GM18520 (cell line): ENCODE data around the gene CA6.
"Not testable (repeated sequence)": the region's sequence is repeated elsewhere in the genome, so short reads cannot be mapped to it uniquely, and the experiment has no call there.

ENCODE experiments used
- ATAC-seq: cut with Tn5 transposase; IDR thresholded peaks from one replicate; pipeline ENCODE4 v1.9.1; 2021; ENCODE audit not compliant: unreplicated experiment

Gene CA6

DNA sequence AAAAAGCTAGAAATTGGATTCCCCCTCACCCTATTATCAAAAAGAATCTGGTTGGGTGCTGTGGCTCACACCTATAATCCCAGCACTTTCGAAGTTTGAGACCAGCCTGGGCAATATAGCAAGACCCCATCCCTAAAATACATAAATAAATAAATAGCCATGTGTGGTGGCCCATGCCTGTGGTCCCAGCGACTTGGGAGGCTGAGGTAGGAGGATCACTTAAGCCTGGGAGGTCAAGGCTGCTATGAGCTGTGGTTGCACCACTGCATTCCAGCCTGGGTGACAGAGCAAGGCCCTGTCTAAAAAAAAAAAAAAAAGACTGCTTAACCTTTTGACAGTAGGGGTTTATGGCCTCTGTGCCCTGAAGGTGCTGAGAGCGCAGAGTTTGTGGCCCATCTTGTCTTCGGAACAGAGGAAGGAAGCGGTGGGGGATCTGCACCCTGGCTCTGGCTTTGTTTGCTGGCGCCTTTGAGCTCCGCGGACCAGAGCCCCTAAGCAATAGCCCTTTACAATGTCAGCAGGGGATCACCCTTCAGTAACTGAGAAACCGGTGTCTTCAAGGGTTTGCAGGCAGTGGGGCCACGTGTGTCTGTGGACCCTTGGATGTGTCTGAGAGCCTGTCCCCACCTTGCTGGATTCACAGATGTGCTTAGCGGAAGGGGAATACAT, 58.5 kb downstream of the CA6 start:
- no peak for ATAC-seq

DNA sequence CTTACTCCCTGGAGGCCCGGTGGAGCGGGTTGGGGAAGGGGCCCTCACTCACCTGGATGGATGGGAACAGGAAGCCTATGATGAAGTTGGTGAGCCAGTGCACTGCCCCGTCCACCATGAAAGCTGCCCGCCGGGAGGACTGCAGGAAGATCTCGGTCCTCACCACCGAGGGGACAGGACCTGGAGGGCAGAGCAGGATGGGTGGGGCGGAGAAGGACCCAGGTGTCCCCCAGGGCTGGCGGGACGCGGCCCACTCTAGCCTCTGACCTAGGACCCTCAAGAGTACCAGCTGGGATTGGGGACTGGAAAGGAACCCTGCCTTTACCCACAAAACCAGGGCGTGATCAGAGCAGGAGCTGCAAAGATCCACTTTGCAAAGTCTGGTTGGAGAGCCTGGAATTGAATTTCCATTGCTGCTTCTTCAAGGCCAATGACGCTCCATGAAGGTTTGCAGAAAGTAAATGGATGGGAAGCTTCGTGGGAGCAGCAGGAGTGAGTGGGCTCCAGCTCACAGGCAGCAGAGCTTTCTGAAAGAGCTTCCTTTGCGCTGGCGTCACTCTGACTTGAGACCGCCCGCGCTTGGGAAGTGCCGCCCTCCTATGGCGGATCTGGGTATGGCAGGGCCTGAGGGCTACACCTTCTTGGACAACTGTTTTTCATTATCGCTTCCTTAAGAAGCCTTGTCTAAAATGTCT, 59.2 kb downstream of the CA6 start:
- ATAC-seq = peak; percentile 40

DNA sequence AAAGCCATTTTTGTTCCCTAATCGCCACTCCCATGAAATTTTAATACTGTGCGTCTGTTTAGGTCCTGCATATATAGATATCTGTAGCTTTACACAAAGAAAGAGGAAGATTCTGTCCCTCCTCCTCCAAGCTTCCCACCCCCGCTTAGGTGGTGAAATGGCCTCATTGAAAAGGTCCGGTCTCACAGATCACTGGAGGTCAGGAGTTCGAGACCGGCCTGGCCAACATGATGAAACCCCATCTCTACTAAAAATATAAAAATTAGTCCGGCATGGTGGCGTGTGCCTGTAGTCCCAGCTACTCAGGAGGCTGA, 59.7 kb downstream of the CA6 start:
- ATAC-seq = no peak

GRCh38 chr1:9006956-9007615, 61.4 kb downstream of the CA6 start:
- no peak for ATAC-seq

- ATAC-seq = no peak
Observed at GRCh38 chr1:9008236-9008635, 62.6 kb downstream of the CA6 start.

DNA sequence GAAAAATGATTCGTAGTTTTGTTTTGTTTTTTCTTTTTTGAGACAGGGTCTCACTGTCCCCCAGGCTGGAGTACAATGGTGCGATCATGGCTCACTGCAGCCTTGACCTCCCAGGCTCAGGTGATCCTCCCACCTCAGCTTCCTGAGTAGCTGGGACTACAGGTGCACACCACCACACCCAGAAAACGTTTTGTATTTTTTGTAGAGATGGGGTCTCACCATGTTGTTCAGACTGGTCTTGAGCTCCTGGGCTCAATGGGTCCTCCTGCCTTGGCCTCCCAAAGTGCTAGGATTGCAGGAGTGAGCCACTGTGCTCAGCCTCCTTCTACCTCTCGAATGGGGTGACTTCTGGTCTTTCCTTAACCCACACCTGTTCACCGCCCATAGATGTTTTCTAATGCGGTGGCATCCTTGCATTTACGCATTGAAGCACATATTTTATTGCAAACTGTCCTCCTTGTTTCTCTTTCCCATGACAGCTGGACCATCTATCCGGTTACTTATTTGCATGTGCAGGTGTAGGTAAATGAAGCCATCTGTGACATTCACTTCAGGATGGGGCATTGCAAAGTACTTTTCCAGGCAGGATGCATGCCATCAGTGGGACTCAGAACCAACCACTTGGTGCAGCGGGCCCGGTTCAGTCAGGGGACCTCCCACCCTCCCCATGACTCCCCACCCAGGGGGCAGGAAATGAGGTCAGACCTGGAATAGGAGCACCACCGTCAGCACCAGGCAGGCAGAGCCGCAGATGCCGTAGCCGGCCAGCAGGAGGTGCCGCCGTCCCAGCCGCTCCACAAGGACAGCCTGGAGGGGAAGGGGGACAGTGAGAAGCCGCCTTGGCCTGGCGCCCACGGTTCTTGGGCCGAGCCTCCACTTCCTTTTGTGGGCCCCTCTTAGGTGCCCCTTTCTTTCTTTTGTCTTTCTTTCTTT, 64.0 kb downstream of the CA6 start:
- ATAC-seq = no peak

GRCh38 chr1:9010781-9011323, 65.2 kb downstream of the CA6 start:
- ATAC-seq = no peak

- ATAC-seq = no peak
Observed at GRCh38 chr1:9013819-9014218, 68.2 kb downstream of the CA6 start.

DNA sequence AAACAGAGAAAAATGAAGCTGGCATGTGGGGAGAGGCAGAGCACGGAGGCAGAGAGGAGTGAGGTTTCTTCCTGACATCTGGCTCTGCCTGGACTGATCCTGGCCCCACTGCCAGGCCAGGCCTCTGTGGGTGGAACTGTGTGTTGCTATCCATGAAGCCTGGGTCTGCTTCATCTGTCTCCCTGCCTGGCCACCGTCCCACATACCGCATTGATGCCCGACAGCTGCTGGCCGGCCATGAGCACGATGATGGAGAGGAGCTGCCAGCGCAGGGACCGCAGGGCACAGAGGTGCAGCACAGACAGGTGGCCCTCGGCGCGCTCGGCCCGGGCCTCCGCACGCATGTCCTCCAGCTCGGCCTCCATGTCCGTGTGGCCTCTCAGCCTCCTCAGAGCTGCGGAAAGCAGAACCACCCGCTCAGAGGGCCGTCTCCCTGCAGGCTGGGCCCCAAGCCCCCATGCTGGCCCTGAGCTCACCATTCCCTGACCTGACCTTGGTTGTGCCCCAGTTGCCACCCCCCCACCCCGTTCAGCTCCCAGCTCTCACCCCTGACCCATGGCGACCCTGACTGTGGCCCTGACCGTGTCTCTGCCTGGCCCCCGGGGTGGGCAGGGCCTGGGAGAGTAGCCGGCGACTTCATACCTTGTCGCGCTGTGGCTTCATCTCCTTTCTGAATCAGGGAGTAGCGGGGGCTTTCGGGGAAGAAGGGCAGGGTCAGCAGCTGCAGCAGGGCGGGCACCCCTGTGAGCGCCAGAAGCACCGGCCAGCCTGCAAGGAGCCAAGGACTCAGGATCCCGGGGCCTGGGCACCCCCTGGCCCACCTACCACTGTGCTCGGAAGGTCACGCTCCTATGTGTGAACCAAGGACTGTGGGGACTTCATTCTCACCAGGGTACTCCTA, 69.1 kb downstream of the CA6 start:
- no peak for ATAC-seq

DNA sequence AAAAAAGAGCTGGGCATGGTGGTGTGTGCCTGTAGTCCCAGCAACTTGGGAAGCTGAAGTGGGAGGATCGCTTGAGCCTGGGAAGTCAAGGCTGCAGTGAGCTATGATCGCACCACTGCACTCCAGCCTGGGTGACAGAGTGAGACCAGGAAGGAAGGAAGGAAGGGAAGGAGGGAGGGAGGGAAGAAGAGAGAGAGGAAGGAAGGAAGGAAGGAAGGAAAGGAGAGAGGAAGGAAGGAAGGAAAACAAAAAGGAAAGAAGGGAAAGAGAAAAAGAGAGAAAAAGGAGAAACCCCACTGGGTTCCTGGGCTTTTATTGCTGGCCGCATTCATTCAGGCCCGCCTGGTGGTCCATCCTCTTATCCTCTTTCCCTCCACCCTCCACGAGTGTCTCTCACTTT, 70.8 kb downstream of the CA6 start:
- ATAC-seq = no peak

DNA sequence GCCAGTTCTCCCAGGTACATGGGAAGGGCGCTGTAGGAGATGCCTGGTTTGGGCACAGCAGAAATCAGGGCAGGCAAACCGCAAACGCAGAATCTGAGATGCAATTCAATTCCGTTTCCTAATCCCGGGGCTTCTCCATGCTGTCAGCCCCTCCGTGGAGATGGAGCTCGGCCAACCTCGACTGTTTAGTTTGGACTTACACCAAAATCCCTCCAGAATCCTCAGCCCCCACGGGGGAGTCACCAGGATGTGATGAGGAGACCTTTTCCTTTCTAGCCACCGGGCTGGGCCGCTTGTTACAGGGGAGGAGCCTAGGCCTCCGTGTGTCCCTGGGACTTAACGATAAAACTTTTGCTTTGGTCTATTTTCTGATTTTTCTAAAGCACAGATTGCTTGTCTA, 72.7 kb downstream of the CA6 start:
- ATAC-seq = no peak

GRCh38 chr1:9019896-9020295, 74.2 kb downstream of the CA6 start:
- no peak for ATAC-seq

DNA sequence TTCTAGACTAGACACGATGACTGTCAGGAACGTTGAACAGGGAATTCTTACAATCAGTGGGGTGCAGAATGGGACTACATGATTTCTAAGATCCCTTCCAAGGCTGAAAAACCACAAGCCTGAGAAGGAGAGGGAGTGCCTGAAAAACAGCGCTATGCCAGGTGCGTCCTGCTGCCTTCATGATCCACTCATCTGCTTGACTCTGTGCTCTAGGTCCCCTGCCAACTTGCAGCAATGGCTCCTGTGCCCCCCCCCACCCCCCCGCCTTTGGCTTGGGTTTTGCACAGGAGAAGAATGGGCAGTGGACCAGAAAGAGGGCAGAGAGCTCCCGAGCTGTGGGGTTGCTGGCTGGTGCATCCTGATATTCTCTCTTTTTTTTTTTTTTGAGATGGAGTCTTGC, 74.6 kb downstream of the CA6 start:
- ATAC-seq = no peak

- not testable (repeated sequence) for ATAC-seq
Observed at GRCh38 chr1:9022026-9022738, 76.5 kb downstream of the CA6 start.

- ATAC-seq = no peak
Observed at GRCh38 chr1:9022773-9023172, 77.1 kb downstream of the CA6 start.
